Nucleus accumbens (tissue), 56 donors: Measurements from ENCODE around the gene TCF12.

Experiments used
- DNase-seq, 56 donors: peaks; one replicate each; lab custom pipeline; 2025; lab: John Stamatoyannopoulos, UW

The TCF12 gene

GRCh38 chr15:57273402-57273801 lies 355.0 kb downstream of the TCF12 start:
- DNase-seq, result no peak

DNA sequence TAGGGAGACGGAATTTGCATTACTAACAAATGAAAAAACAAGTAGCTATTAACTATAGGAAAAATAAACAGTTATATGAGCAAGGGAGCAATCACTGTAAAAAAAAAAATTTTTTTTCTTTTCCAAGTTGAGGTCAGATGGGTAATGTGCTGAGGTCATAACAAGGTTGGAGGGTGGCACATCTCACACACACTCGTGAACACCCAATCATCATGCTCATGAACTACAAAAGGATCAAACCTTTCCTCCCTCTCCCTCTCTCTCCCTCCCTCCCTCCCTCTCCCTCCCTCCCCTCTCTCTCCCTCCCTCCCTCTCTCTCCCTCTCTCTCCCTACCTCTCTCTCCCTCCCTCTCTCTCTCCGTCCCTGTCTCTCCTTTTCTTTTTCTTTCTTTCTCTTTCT lies 360.0 kb downstream of the TCF12 start:
- DNase-seq, result no peak

DNA sequence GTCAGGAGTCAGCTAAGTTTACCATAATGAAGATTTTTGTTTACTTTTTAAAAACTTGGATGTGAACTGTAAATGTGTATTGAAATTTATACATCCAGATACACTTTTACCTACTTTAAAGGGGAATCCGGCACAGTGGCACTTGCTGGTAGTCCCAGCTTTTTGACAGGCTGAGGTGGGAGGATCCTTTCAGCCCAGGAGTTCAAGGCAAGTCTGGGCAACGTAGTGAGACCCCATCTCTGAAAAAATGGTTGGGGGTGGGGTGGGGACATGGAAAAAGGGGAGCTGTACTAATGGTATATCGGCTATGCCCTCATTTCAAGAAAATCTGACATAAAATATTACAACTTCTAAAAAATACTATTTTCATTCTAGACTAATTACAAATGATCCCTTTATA lies 362.0 kb downstream of the TCF12 start:
- no peak for DNase-seq

- DNase-seq, result no peak
Observed at GRCh38 chr15:57281321-57281720, 362.9 kb downstream of the TCF12 start.

DNA sequence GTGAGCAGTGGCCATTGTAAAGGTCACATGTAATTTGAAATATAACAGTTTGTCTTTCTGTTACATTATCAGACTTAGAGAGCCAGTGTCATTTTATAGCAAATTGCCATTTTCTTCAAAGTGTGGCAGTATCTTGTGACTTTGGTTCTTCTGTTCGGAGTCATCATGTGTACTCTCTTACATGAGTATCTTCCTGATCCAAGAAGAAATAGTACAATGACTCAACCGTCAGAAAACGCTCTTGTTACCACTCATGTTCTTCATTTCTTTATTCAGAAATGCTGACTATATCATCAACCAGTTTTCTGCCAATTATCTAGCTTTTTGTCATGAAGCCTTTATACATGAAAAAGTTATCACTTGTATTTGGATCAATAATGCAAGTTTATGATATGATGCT lies 364.2 kb downstream of the TCF12 start:
- no peak for DNase-seq

DNA sequence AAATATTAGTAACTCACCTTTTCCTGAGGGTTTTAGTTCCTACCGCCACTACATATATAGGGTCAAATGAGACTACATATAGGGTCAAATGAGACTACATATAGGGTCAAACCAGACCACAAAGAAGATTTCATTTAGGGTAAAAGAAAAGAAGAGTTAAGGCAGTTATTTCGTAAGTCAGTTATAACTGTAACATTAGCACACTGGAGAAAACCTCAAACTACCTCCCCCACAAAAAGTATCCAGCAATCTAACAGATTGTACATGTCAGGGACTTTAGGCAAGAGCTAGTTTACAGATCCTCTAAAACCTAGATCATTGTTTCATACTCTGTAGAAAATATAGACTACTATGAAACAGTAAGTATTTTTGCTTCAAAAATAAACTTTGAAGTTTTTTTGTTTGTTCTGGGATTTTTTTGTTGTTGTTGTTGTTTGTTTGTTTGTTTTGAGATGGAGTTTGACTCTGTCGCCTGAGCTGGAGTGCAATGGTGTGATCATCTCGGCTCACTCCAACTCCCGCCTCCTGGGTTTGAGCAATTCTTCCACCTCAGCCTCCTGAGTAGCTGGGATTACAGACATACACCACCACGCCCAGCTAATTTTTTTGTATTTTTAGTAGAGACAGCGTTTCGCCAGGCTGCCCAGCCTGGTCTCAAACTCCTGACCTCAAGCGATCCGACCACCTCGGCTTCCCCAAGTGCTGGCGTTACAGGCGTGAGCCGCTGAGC lies 365.5 kb downstream of the TCF12 start:
- DNase-seq, result no peak

- DNase-seq, result no peak
Observed at GRCh38 chr15:57284535-57284934, 366.1 kb downstream of the TCF12 start.

DNA sequence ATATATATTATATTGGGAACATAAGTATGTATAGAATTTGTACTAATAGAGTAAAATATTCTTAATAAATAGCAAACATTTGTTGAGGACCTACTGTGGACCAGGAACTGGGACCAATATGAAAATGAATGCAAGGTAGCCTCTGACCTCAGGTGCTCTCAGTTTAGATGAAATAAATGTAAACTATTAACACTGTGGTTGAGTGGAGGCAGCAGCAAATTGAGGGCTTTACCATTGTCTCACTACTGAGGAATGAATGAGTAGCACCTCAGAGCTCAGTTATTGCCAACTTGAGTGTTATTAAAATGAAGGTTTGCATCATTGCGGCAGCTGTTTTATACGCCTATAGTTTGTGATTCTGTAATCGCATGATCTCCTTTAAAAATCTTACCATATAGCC lies 366.9 kb downstream of the TCF12 start:
- no peak for DNase-seq

GRCh38 chr15:57286446-57287122 lies 368.1 kb downstream of the TCF12 start:
- DNase-seq, result no peak

DNA sequence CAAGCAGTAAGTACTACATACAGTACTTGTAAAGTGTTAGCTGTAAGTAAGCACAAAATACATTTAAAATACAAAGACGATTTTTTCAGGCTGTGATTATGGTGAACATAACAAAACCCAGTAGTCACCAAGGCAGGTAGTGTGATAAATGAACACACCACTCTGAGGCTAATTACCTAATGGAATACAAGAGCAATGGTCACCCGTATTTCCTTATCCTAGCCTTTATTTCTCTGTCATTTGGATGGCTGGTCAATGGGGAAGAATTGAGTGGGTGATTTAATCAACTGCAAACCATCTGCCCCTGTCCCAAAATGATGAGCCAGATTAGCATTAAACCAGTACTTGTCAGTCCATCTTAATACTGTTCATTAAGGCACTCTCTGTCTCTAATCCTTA lies 368.7 kb downstream of the TCF12 start:
- DNase-seq, result no peak

DNA sequence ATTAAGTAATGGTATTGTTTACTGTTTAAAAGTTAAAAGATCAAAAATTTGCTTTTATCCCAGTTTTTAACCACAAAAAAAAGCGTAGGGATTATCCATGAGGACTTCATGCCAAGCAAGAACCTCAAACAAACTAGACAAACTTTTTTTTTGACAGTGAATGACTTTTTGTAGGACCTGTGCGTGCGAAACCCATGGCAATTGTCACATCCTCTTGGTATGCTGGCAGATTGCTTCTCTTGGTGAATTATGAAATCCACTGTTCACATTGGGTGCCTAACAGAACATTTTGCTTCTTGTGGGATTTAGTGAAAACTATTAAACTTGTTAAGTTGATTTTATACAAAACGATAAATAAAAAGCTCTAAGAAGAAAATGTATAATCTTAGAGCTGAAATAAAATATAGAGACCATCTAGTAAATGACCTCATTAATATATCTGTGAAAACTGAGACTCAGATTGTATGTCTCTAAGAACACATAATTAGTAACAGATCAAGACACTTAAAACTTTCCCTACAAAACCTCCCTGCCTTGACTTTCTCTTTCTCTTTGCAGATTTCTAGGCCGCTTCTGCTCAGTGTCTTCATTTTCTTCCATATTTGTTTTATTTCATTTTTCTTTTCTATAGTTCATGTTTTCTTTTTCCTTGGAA lies 370.6 kb downstream of the TCF12 start:
- DNase-seq, result no peak

DNA sequence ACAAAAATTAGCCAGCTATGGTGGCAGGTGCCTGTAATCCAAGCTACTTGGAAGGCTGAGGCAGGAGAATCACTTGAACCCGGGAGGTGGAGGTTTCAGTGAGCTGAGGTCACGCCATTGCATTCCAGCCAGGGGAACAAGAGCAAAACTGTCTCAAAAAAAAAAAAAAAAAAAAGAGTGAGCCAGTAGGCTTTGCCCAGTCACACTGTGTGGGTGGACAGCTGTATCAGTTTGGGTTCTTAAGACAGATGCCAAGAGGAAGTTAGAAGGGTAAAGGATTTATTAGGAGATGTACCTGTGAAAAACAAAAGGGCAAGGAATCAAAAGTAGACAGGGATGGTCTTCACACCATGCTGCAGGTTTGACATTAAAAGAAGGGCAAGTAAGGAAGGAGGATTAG lies 371.7 kb downstream of the TCF12 start:
- DNase-seq, result no peak

DNA sequence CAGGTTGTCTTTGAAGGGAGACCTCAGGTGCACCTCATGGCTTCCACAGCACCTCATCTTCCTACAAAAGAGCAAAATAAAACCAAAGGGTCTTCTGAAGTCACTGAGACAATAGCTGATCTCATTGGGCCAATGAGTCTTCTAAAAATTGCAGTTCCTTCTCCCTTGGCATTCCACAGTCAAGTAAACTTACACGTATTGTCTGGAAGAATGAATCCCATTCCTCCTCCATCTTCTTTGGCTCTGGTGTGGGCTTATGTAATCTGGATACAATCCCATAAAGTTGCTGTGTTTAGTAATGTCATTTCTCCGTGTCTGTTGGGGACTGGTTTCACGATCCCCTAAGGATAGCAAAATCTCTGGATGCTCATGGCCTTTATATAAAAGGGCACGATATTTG lies 372.4 kb downstream of the TCF12 start:
- DNase-seq, result no peak

GRCh38 chr15:57296473-57297162 lies 378.2 kb downstream of the TCF12 start:
- DNase-seq, result no peak

DNA sequence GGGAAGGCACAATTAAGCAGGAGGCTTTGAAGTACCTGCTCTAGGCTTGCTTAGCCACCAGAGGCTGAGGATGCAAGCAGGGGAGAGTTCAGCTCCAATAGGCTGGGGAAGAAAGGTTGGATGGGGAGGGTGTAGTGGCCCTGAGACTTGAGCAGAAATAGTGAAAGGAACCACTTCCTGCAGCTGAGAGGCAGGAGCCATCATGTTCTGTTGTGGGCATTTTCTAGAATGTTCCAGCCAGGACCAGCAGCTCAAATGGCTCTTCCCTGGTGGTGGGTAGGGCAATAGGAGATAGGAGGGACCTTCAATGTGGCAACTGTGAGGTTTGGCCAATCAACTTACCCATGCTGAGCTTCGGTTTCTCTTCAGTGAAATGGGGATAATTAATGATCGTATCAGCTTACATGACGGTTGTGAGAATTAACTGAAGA lies 378.7 kb downstream of the TCF12 start:
- no peak for DNase-seq

- DNase-seq, result no peak
Observed at GRCh38 chr15:57297630-57298029, 379.2 kb downstream of the TCF12 start.

GRCh38 chr15:57298204-57298603 lies 379.8 kb downstream of the TCF12 start:
- DNase-seq, result no peak

DNA sequence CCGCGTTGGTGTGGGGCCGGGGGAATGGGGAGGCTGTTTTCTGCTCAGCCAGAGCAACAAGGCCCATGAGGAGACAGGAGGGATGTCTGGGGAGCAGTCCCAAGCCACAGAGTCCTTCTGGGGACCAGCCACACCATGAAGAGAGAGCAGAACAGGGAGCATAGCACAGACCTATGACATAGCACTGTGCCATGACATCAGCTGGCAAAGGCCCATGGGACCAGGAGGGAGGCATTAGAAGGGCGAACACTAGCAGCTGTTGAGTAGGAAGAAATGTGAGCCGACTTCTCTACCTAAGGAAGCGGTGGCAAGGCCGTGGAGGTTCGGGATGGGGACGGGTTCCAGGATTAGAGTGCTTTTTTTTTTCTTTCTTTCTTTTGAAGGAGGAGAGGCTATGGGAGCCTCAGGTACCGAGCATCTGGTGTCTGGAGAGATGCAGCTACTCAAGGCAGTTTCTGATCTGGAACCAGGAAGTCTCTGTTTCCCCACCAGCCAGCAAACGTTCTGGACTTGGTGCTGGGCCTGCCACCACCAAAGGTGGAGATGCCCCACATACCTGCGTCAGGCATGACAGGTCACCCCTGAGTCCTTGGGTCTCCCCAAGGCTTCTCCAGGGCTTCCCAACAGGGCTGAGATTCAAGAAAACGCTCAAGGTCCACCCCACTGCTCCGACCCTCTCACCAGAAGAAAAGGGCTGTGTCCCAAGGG lies 380.6 kb downstream of the TCF12 start:
- DNase-seq, result no peak

DNA sequence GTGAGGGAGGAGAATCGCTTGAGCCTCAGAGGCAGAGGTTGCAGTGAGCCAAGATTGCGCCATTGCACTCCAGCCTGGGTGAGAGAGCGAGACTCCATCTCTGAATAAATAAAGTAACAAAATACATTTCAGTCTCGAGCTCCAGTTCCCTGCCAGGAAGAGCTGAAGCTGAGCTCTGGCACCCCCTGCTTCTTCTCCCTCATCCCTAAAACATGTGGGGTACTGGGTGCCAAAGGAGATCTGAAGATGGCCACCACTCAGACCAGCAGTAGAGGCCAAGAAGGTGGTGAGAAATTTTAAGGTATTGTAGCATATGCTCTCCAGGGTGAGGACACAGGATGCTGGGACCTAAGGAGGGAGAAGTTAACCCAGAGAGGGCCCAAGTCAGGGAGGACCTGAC lies 382.9 kb downstream of the TCF12 start:
- no peak for DNase-seq

DNA sequence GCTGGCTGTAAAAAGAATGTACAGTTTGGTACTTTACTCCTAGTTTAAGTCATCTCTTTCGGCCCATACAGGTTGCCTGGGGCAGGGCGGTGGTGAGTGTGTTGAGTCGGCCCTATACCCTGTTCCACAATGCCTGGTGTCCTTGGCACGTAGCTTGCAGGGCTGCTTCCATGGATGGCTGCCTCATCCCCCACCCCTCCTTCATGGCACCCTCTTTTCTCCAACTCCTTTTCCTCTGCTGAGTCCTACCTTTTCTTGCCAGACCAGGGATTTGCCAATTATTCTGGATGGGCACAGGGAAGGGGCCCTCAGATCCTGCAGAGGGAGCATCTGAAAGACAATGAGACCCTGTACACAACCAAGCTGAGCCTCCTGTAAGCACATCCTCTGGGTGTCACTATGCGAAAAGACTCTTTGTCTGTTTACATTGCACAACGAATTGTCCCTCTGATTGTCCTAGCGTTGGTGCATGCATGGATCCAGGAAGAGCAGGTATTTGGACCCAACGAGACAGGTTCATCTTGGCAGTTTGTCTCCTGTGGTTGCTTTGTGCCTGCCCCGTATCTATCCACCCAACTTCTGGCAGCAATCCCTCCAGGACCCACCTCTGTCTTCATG lies 384.3 kb downstream of the TCF12 start:
- no peak for DNase-seq
